ENCODE results near the gene SUN3.

SUN3 gene, protein sequence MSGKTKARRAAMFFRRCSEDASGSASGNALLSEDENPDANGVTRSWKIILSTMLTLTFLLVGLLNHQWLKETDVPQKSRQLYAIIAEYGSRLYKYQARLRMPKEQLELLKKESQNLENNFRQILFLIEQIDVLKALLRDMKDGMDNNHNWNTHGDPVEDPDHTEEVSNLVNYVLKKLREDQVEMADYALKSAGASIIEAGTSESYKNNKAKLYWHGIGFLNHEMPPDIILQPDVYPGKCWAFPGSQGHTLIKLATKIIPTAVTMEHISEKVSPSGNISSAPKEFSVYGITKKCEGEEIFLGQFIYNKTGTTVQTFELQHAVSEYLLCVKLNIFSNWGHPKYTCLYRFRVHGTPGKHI

DNA sequence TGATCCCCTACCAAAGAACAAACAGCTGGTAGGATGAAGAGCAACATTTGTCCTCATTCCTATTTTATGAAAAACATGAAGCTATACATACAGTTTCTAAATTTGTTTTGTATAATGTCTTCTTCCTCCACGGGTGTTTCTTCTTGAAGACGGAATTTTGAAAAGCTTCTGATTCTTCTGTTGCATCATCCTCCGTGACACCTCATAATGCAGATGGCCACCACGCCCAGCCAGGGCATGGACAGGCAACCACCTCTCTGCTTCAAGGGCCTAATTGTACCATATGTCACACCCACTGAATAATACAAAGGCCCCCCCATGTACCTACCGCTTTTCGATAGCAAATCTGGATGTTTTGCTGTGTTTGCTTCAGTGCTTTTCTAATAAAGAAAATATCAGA lies at the start of gene SUN3:
Gene SUN3 (minus strand): TSS at position 170 of the 400 bp plus-strand sequence. CDS start 169 bp downstream, at position 1.
- ChIA-PET CTCF (interaction anchor here (0.7 kb wide), 2 partner anchors 12 to 24 kb away, joined by 3 read pairs; no protein-coding TSS in a partner anchor), POLR2A (ENCODE audit: low non-redundant PET) (no interaction called here)

DNA sequence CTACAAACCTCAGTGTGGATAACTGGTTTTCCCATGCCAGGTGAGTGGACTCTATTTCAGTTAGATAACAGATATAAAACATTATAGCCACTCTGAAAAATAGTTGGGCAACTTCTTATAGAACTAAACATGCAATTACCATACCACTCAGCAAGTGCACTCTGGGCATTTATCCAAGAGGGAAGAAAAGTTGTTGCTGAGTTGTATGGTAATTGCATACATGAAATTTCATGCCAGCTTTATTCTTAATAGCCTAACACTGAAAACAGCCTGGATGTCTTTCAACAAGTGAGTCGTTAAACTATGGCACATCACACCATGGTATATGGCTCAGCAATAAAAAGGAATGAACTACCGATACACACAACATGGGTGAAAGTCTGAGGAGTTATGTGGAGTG lies 49.6 kb upstream of the SUN3 start:
- CTCF ChIA-PET, result no interaction called here
- H3K27ac ChIP-seq, result peak overlapping the region; percentile 25; the same call in 1 of the 2 replicates
- TF ChIP-seq, protein P1, sequence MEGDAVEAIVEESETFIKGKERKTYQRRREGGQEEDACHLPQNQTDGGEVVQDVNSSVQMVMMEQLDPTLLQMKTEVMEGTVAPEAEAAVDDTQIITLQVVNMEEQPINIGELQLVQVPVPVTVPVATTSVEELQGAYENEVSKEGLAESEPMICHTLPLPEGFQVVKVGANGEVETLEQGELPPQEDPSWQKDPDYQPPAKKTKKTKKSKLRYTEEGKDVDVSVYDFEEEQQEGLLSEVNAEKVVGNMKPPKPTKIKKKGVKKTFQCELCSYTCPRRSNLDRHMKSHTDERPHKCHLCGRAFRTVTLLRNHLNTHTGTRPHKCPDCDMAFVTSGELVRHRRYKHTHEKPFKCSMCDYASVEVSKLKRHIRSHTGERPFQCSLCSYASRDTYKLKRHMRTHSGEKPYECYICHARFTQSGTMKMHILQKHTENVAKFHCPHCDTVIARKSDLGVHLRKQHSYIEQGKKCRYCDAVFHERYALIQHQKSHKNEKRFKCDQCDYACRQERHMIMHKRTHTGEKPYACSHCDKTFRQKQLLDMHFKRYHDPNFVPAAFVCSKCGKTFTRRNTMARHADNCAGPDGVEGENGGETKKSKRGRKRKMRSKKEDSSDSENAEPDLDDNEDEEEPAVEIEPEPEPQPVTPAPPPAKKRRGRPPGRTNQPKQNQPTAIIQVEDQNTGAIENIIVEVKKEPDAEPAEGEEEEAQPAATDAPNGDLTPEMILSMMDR (conservative IDR thresholded peaks at IDR 0.05; ENCODE audit: low read depth), result no peak
- POLR2A ChIA-PET (ENCODE audit: low non-redundant PET), result no interaction called here
- DNase-seq (ENCODE audit: low spot score), result no peak

More for the DNA sequence above, at the start of gene SUN3:
- no peak within 1 kb of the TSS for H3K27ac ChIP-seq
- DNase-seq (ENCODE audit: low spot score), result no peak
- TF ChIP-seq, protein P1 (conservative IDR thresholded peaks at IDR 0.05; ENCODE audit: low read depth), result no peak

DNA sequence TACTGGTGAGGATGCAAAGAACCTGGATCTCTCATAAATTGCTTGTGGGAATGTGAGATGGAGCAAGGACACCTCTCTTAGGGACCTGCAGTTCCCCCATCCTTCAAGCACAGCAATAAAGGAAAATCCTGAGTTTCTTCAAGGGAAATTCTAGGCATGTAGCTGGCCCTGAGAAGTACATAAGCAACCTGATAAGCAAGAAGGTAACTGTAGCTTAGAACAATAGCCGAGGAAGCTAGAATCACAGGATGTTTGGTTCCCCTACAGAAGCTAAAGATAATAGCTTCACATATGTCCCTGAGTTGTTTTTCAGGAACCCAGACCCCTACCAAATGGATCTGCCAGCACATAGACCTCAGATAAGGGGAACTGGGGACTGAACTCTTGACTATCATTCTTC lies 48.5 kb upstream of the SUN3 start:
- DNase-seq (ENCODE audit: low spot score), result no peak
- CTCF ChIA-PET, result interaction anchor here (0.5 to 0.6 kb wide), 2 partner anchors 26 to 132 kb away, joined by 3 to 4 read pairs; no protein-coding TSS in a partner anchor
- POLR2A ChIA-PET (ENCODE audit: low non-redundant PET), result no interaction called here
- H3K27ac ChIP-seq, result no peak overlapping the region
- TF ChIP-seq, protein P1 (conservative IDR thresholded peaks at IDR 0.05; ENCODE audit: low read depth), result no peak

DNA sequence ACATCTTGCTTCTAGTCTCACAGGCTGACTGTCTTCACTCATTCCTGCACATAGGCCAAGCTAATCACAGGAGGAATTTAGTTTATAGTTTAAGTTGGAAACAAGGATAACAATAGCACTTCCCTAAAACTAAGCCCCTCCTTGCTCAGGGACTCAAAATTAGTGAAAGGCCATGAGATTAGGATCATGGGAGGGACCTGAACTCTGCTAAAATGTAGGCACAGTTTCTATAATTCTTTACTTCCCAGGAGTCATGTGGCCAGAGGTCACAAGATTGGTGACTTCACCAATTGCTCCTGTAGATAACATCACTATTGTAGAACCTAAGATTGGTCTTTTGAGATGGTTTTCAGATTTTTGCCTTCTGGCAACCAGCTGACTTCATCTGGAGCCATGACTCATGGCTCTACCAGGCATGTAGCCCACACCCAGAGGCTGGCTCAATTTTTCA lies 45.3 kb upstream of the SUN3 start:
- DNase-seq (ENCODE audit: low spot score), result no peak
- H3K27ac ChIP-seq, result no peak overlapping the region
- ChIA-PET POLR2A (ENCODE audit: low non-redundant PET) (no interaction called here), CTCF (no interaction called here)
- TF ChIP-seq, protein P1 (conservative IDR thresholded peaks at IDR 0.05; ENCODE audit: low read depth), result no peak

DNA sequence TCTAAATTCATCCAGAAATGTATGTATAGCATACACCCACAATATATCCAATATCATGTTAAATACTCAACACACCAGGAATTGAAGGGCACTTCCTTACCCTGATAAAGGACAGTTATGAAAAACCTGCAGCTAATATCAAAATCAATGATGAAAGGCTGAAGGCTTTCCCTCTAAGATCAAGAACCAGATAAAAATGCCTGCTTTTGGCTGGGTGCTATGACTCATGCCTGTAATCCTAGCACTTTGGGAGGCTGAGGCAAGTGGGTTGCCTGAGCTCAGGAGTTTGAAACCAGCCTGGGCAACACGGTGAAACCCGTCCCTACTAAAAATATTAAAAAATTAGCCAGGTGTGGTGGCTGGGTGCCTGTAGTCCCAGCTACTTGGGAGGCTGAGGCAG lies 38.6 kb upstream of the SUN3 start:
- ChIA-PET CTCF (no interaction called here), POLR2A (ENCODE audit: low non-redundant PET) (no interaction called here)
- no peak overlapping the region for H3K27ac ChIP-seq
- DNase-seq (ENCODE audit: low spot score), result no peak
- TF ChIP-seq, protein P1 (conservative IDR thresholded peaks at IDR 0.05; ENCODE audit: low read depth), result no peak

DNA sequence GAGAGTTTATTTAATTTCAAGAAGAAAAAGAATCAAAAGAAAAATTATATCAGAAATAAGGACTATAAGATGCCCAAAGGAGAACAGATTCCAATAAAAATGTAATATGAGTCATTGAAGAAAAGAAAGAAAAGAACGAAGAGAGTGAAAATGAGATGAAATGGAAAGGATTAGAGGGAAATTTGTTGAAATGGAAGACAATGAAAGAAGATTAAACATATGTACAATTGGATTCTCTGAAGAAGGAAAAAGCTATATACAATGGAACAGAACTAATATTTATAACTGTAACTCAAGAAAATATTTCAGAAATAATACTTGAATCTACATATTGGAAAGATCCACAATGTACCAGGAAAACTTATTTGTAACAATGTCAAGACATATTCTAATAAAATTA lies 35.1 kb upstream of the SUN3 start:
- ChIA-PET CTCF (no interaction called here), POLR2A (ENCODE audit: low non-redundant PET) (no interaction called here)
- no peak overlapping the region for H3K27ac ChIP-seq
- TF ChIP-seq, protein P1 (conservative IDR thresholded peaks at IDR 0.05; ENCODE audit: low read depth), result no peak
- DNase-seq (ENCODE audit: low spot score), result no peak

Measured in RWPE1 (cell line).